Stimulated activated CD4-positive, alpha-beta T cell treated with anti-CD3 and anti-CD28 coated beads, Interleukin-15, amount 100 ng/mL, for 24 hours (primary cell): ENCODE measurements around the gene FSCN2.
"Not testable (repeated sequence)": the region's sequence is repeated elsewhere in the genome, so short reads cannot be mapped to it uniquely, and the experiment has no call there.

ENCODE experiments used
- DNase-seq: peaks from one replicate; pipeline ENCODE4 v3.0.0-alpha.2; 2020

FSCN2 gene

DNA sequence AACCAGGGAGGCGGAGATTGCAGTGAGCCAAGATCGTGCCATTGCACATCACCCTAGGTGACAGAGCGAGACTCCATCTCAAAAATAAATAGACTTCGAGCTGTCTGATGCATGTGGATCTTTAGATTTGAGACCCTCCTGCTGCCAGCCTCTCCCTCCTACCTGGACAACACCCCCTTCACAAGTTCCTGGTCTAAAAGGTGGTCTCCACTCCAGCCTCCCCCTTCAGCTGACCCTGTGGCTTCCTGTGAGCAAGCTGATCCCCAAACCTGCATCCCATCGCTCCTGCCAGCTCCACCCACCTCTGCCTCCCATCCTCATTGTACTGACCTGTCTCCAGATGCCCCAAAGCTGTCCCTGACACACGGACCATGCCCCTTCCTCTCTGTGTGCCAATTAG, 51.1 kb downstream of the FSCN2 start:
- DNase-seq, result no peak

DNA sequence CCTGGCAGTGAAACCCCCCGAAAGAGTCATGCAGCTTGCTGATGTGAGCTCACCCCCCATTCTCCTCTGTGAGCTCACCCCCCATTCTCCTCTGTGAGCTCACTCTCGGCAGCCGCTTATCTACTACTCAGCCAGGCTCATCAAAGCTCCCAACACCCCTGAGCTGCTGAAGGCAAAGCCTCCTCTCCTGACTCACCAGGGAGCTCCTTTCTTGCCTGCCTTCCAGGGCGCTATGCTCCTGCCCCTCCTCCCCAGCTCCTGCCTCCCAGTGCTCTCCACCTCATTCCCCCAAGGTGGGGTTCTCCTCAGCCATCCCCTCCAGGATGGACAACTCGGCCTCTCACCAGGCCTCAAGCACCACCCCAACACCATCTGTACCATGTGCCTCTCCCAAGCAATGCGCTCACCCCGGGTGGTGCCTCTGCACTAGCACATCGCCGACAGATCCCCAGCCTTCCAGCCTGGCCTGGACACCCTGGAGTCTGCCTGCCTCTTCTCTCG, 51.7 kb downstream of the FSCN2 start:
- no peak for DNase-seq

DNA sequence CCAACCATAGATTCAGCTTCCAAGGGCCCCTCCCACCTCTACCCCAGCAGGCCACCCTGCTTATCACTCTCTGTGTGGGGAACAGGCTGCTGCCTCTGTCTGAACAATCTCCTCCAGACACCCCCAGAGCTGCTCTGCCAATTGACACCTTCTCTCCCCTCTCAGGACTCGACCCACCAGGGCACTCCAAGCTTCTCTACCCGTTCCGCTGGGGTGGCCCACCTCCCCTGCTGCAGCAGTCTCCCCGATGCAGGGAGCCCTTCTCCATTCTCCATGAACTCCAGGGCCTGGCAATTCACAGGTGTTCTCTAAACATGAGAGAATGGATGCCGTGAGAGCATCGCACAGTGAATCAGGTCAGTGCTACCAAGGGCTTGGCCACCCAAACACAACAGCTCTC, 52.3 kb downstream of the FSCN2 start:
- DNase-seq, result no peak

- no peak for DNase-seq
Measured at GRCh38 chr17:81581758-81582157, 53.6 kb downstream of the FSCN2 start.

GRCh38 chr17:81582341-81582740, 54.2 kb downstream of the FSCN2 start:
- DNase-seq, result no peak

- DNase-seq, result no peak
Measured at GRCh38 chr17:81582749-81583148, 54.6 kb downstream of the FSCN2 start.

- no peak for DNase-seq
Measured at GRCh38 chr17:81583589-81584342, 55.6 kb downstream of the FSCN2 start.

- not testable (repeated sequence) for DNase-seq
Measured at GRCh38 chr17:81584771-81585170, 56.6 kb downstream of the FSCN2 start.

- no peak for DNase-seq
Measured at GRCh38 chr17:81586096-81586495, 57.9 kb downstream of the FSCN2 start.
